Activated CD8-positive, alpha-beta memory T cell treated with anti-CD3 and anti-CD28 coated beads for 36 hours (primary cell): ENCODE measurements around the gene UPP1. TPM values are rescaled to one million over a fixed set of nuclear protein-coding genes. Genes with fewer than 3 reads are reported as not detected.
"Not testable (repeated sequence)": the region's sequence is repeated elsewhere in the genome, so short reads cannot be mapped to it uniquely, and the experiment has no call there.

Source experiments
- CTCF ChIA-PET: fragments of 350-600 bp; sonication (Branson Sonifier 250); formaldehyde crosslinking; loops from one replicate; lab custom pipeline; 2021; ENCODE audit warnings: antibody characterized with exemption; lab: Charles Lee
- POLR2A ChIA-PET: fragments of 350-600 bp; sonication (Branson Sonifier 250); formaldehyde crosslinking; loops from one replicate; lab custom pipeline; 2021; ENCODE audit warnings: antibody characterized with exemption; lab: Charles Lee
- total RNA-seq, 2 experiments: library from RNA; stranded (reverse); gene quantifications; one replicate each; pipeline ENCODE4 v1.2.3, GENCODE V29; 2021

UPP1 gene
- total RNA-seq, 2 experiments from 2014 or later: 123 to 125 TPM

GRCh38 chr7:48105045-48105444 lies 16.0 kb downstream of the UPP1 start:
- POLR2A ChIA-PET: no interaction called here
- CTCF ChIA-PET: no interaction called here

DNA sequence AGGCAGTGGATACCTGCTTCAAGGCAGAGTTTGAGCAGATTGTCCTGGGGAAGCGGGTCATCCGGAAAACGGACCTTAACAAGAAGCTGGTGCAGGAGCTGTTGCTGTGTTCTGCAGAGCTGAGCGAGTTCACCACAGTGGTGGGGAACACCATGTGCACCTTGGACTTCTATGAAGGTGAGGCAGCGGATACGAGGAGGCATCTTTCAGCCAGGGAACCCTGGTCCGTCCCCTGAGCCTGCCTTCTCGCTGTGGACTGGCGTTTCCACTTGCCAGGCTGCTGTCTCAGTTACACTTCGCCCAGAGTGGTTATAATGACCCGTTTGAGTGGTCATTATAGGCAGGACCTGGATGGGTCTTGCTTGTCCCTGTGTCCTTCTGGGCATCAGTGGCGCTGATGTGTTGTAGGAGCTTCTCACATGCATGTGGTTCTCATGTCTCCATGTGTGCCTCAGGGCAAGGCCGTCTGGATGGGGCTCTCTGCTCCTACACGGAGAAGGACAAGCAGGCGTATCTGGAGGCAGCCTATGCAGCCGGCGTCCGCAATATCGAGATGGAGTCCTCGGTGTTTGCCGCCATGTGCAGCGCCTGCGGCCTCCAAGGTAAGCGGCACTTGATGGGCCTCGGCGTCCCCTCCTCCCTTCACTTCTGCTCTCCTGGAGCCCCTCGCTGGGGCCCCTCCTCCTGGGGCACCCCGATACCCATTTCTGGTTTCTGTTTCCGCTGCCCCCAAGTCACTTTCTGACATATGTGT lies 18.0 kb downstream of the UPP1 start:
- ChIA-PET CTCF (interaction anchor here (2.1 kb wide), 1 partner anchor 162 kb away, joined by 10 read pairs; no protein-coding TSS in a partner anchor), POLR2A (no interaction called here)

- CTCF ChIA-PET: interaction anchor here (2.1 kb wide), 1 partner anchor 163 kb away, joined by 10 read pairs; no protein-coding TSS in a partner anchor
- POLR2A ChIA-PET: interaction anchor here (1.2 kb wide), 1 partner anchor 116 kb away, joined by 3 read pairs; no protein-coding TSS in a partner anchor
Measured at GRCh38 chr7:48107926-48108472, 18.9 kb downstream of the UPP1 start.

GRCh38 chr7:48108959-48109847 lies 20.1 kb downstream of the UPP1 start:
- POLR2A ChIA-PET: interaction anchor here (1.2 kb wide), 1 partner anchor 118 kb away, joined by 3 read pairs; no protein-coding TSS in a partner anchor
- CTCF ChIA-PET: interaction anchor here (0.6 to 2.8 kb wide), 13 partner anchors 7 to 164 kb away, joined by 3 to 23 read pairs (median 5); partner anchors contain the start of genes HUS1 and UPP1

DNA sequence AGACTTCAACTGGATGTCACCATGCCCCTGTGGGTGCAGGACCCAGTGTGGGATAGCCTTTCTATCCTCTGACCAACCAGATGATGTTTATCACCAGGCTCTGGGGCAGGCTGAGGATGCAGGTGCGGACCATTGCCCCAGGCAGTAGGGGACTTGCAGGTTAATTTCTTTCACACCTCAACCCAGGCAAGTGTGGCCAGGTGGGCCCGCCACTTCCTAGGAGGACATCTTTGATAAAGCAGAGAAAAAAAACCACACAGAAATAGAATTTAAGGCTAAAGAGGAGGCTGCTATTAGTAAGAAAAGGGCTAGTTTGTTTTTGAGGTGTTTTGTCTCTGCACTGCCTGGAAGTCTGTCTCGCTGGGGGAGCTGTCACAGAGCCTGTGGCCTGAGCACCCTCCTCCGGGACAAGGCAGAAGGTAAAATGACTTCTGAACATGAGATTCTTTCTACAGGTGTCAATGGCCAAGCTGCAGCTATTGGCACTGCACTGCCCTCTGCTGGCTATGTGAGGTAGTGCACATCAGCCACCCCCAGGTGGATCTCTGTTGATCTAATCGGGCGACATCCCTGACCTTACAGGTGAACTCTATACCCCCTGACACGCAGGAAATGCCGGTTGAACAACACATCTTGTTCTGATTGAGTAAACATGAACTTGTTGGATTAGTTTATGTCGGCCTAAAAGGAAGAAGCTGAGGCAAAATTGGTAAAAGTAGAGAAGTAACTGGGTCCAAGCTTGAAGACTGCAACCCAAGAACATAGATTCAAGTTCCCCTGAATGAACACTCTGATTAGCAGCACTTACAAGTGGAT lies 21.0 kb downstream of the UPP1 start:
- POLR2A ChIA-PET: no interaction called here
- CTCF ChIA-PET: interaction anchor here (0.6 to 2.8 kb wide), 29 partner anchors 8 to 207 kb away, joined by 3 to 23 read pairs (median 3); partner anchors contain the start of genes C7orf57, HUS1, PKD1L1 and UPP1

GRCh38 chr7:48110868-48111267 lies 21.8 kb downstream of the UPP1 start:
- CTCF ChIA-PET: interaction anchor here (0.6 to 2.8 kb wide), 28 partner anchors 9 to 208 kb away, joined by 3 to 23 read pairs (median 4); partner anchors contain the start of genes C7orf57, HUS1, PKD1L1 and UPP1
- POLR2A ChIA-PET: no interaction called here

- ChIA-PET POLR2A (no interaction called here), CTCF (interaction anchor here (2.8 kb wide), 1 partner anchor 120 kb away, joined by 23 read pairs; no protein-coding TSS in a partner anchor)
Measured at GRCh38 chr7:48111596-48111995, 22.5 kb downstream of the UPP1 start.

DNA sequence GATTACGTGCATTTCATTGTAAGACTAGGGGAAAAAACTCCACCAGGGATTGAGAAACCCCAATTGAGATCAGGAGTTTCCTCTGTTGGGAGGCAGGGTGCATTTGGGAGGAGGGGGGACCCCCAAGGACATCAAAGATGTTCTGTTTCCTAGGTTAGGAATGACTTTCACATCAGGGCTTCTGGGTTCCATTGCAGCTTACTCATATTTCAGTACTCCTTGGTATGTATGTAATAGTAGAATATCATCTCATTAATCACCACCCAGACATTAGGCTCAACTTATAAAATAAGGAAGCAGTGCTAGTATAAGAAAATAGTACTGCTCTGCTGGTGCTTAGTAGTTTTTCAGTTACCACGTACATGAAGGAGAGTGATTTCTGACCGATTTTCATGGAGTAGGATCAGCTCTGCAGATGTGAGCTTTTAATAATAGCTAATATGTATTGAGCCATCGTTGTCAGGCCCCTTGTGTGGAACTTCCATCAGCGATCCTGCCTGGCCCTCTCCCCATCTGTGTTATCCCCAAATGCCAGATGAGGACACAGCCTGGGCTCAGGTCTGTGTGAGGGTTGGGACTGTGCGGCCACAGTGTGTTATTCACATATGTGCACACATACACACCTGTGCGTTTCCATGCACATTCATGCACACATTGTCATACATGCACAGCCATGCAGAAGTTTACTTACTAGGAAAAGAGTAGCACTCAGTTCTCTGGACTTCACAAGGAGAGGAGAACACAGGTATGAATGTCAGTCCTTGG lies 23.5 kb downstream of the UPP1 start:
- CTCF ChIA-PET: no interaction called here
- POLR2A ChIA-PET: no interaction called here

DNA sequence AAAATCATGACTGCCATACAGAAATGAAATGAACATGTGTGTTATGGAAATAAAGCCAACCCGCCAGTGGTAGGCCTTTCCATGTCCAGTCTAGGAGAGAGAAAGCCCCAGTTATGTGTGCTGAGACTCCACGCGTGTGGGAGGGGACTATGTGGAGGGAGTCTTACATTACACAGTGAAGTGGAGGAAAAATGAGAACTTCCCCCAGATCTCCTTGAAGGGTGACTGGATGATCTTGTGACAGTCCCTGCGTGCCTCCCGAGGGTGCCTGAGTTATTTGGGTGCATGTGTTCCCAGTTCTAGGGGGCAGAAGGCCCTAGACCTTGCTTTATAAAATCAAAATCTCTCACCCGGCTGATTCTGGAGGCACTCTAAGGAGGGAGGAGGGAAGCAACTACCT lies 24.2 kb downstream of the UPP1 start:
- POLR2A ChIA-PET: no interaction called here
- CTCF ChIA-PET: no interaction called here

- POLR2A ChIA-PET: no interaction called here
- CTCF ChIA-PET: interaction anchor here (1.8 kb wide), 1 partner anchor 25 kb away, joined by 4 read pairs; the partner anchor contains the start of gene UPP1
Measured at GRCh38 chr7:48114115-48114514, 25.1 kb downstream of the UPP1 start.

DNA sequence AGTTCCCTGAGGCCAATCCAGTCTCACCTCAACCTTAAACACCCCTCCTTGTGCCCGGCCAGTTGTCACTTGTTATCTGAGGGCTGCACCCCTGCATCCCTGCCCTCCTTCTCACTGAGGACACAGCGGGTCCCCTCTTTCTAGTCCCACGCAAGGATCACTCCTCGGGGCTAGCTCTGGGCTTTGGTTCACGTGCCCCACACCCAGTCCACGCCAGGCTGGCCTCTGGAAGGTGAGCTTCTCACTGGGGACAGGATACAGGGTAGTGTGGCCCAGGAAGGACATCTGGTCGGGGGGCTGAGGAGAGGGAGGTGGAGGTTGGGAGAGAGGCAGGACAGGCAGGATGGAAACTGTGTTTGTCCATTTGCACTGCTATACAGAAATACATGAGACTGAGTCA lies 25.5 kb downstream of the UPP1 start:
- POLR2A ChIA-PET: no interaction called here

DNA sequence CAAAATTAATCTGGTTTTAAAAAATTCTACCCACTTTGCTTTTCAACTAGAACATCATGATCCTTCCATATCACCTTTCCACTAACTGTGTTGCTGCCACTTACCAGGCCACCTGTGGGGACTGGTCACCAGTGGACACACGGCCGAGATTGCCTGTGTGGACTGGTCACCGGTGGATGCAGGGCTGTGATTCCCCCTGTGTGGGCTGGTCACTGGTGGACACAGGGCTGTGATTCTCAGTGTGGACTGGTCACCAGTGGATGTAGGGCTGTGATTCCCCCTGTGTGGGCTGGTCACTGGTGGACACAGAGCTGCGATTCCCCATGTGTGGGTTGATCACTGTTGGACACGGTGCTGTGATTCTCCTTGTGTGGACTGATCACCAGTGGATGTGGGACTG lies 27.0 kb downstream of the UPP1 start:
- POLR2A ChIA-PET: no interaction called here
- CTCF ChIA-PET: no interaction called here

More for the DNA sequence above, 25.5 kb downstream of the UPP1 start:
- CTCF ChIA-PET: interaction anchor here (1.8 kb wide), 1 partner anchor 26 kb away, joined by 4 read pairs; the partner anchor contains the start of gene UPP1

DNA sequence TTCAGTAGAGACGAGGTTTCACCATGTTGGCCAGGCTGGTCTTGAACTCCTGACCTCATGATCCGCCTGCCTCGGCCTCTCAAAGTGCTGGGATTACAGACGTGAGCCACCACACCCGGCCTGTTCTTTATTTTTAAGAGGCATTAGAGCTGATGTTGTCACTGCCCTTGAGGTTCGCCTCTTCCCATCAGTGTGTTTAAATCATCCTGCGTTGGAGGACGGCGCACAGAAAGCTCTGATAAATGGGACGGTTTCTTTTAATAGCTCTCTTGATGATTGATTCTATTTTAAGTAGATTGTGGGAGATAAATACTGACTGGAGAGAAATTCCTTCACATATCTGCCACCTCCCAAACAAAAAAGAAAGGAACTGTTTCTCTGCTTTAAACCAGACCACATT lies 29.0 kb downstream of the UPP1 start:
- ChIA-PET POLR2A (no interaction called here), CTCF (no interaction called here)

DNA sequence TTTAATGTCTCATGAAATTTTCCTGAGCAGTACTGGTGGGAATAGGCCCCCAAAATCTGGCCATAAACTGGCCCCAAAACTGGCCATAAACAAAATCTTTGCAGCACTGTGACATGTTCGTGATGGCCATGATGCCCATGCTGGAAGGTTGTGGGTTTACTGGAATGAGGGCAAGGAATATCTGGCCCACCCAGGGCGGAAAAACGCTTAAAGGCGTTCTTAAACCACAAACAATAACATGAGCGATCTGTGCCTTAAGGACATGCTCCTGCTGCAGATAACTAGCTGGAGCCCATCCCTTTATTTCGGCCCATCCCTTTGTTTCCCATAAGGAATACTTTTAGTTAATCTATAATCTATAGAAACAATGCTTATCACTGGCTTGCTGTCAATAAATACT lies 31.5 kb downstream of the UPP1 start:
- CTCF ChIA-PET, POLR2A ChIA-PET: not testable (repeated sequence)

- POLR2A ChIA-PET: no interaction called here
Measured at GRCh38 chr7:48126037-48126436, 37.0 kb downstream of the UPP1 start.

DNA sequence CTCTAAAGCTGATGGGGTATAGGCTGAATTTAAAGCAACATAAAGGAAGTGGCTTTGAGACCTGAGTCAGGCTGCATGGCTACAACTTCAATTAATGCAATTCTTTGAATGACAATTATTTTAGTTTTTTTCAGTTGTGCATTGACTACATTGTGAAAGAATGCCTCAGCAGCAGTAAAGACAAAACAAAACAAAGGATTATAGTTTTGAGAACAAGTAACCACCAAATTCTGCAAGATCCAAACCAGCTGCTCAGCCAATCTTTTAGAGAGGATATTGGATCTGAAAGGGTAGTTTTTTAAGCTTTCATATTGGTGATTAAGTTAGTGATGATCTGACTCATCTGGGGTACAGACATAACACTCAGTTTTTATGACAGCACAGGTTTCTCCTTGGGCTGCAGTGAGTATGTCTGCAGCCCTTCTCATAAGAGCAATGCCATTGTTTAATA lies 41.6 kb downstream of the UPP1 start:
- CTCF ChIA-PET: interaction anchor here (0.9 kb wide), 1 partner anchor 20 kb away, joined by 3 read pairs; no protein-coding TSS in a partner anchor

More at GRCh38 chr7:48126037-48126436, 37.0 kb downstream of the UPP1 start:
- CTCF ChIA-PET: no interaction called here

GRCh38 chr7:48132792-48133191 lies 43.7 kb downstream of the UPP1 start:
- CTCF ChIA-PET: interaction anchor here (0.8 kb wide), 1 partner anchor 23 kb away, joined by 3 read pairs; no protein-coding TSS in a partner anchor

More for the DNA sequence above, 41.6 kb downstream of the UPP1 start:
- POLR2A ChIA-PET: interaction anchor here (0.8 kb wide), 1 partner anchor 34 kb away, joined by 3 read pairs; no protein-coding TSS in a partner anchor

More at GRCh38 chr7:48132792-48133191, 43.7 kb downstream of the UPP1 start:
- POLR2A ChIA-PET: no interaction called here
